HepG2 (cell line): Measurements from ENCODE around the gene HDGFL2.

ENCODE experiments used
- HMG20A ChIP-seq: IDR thresholded peaks from 2 replicates; pipeline ENCODE4 v1.6.1; 2016; ENCODE audit warnings: borderline replicate concordance
- ZIK1 ChIP-seq: sonication (generic); formaldehyde crosslinking; IDR thresholded peaks from 2 replicates; pipeline ENCODE4 v1.5.0; 2020; ENCODE audit warnings: mild to moderate bottlenecking, low read depth, missing genetic modification reagents, borderline replicate concordance
- ZNF776 ChIP-seq: sonication (generic); formaldehyde crosslinking; IDR thresholded peaks from 2 replicates; pipeline ENCODE4 v1.4.0; 2020; ENCODE audit warnings: mild to moderate bottlenecking, missing genetic modification reagents
- TF ChIP-seq, protein P1 (sequence below): sonication (generic); formaldehyde crosslinking; IDR thresholded peaks from 2 replicates; pipeline ENCODE4 v1.5.0; 2020; ENCODE audit warnings: mild to moderate bottlenecking, missing genetic modification reagents, moderate library complexity

- no peak for TF ChIP-seq ZNF776 (CRISPR knock-in tag)
- TF ChIP-seq ZIK1 (CRISPR knock-in tag): no peak
- TF ChIP-seq, protein P1, sequence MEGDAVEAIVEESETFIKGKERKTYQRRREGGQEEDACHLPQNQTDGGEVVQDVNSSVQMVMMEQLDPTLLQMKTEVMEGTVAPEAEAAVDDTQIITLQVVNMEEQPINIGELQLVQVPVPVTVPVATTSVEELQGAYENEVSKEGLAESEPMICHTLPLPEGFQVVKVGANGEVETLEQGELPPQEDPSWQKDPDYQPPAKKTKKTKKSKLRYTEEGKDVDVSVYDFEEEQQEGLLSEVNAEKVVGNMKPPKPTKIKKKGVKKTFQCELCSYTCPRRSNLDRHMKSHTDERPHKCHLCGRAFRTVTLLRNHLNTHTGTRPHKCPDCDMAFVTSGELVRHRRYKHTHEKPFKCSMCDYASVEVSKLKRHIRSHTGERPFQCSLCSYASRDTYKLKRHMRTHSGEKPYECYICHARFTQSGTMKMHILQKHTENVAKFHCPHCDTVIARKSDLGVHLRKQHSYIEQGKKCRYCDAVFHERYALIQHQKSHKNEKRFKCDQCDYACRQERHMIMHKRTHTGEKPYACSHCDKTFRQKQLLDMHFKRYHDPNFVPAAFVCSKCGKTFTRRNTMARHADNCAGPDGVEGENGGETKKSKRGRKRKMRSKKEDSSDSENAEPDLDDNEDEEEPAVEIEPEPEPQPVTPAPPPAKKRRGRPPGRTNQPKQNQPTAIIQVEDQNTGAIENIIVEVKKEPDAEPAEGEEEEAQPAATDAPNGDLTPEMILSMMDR (CRISPR knock-in tag): no peak
- TF ChIP-seq HMG20A (CRISPR knock-in tag): no peak
Measured at GRCh38 chr19:4446704-4447200, 25.3 kb upstream of the HDGFL2 start.
